HepG2 (cell line): ENCODE data around the gene VILL. TPM values are rescaled to one million over a fixed set of nuclear protein-coding genes. Genes with fewer than 3 reads are reported as not detected.
A peak's percentile ranks its signal among the peaks of the same experiment; 100 is the strongest.

Experiments used
- ATAD3A ChIP-seq: sonication (generic); formaldehyde crosslinking; IDR thresholded peaks from 2 replicates; pipeline ENCODE4 v1.4.0; 2020; ENCODE audit warnings: missing genetic modification reagents
- DNMT1 ChIP-seq: sonication (generic); formaldehyde crosslinking; IDR thresholded peaks from 2 replicates; pipeline ENCODE4 v1.5.1; 2020; ENCODE audit warnings: mild to moderate bottlenecking, missing genetic modification reagents
- EED ChIP-seq: sonication (generic); formaldehyde crosslinking; IDR thresholded peaks from 2 replicates; pipeline ENCODE4 v1.5.0; 2020; ENCODE audit warnings: mild to moderate bottlenecking, missing genetic modification reagents
- GATAD2A ChIP-seq: IDR thresholded peaks from 2 replicates; pipeline ENCODE4 v1.6.1; 2016
- HOXA3 ChIP-seq: sonication (generic); formaldehyde crosslinking; IDR thresholded peaks from 2 replicates; pipeline ENCODE4 v1.5.0; 2020; ENCODE audit warnings: missing genetic modification reagents
- IRX3 ChIP-seq: sonication (generic); formaldehyde crosslinking; IDR thresholded peaks from 2 replicates; pipeline ENCODE4 v1.8.1; 2023; ENCODE audit warnings: mild to moderate bottlenecking, low read depth, missing genetic modification reagents, borderline replicate concordance
- KLF12 ChIP-seq: sonication (generic); formaldehyde crosslinking; IDR thresholded peaks from 2 replicates; pipeline ENCODE4 v1.4.0; 2020; ENCODE audit warnings: missing genetic modification reagents, borderline replicate concordance
- MED1 ChIP-seq: sonication (generic); formaldehyde crosslinking; IDR thresholded peaks from 2 replicates; pipeline ENCODE4 v1.4.0; 2020; ENCODE audit warnings: missing genetic modification reagents
- MEF2D ChIP-seq: sonication (generic); formaldehyde crosslinking; IDR thresholded peaks from 2 replicates; pipeline ENCODE4 v1.5.1; 2020; ENCODE audit warnings: mild to moderate bottlenecking, missing genetic modification reagents
- MIXL1 ChIP-seq: IDR thresholded peaks from 2 replicates; pipeline ENCODE4 v1.6.1; 2016
- MXI1 ChIP-seq: IDR thresholded peaks from 3 replicates; pipeline ENCODE4 v1.6.1; 2012; ENCODE audit warnings: low read depth, low read length, inconsistent platforms, borderline replicate concordance
- NFYC ChIP-seq: IDR thresholded peaks from 2 replicates; pipeline ENCODE4 v1.6.1; 2016; ENCODE audit warnings: missing genetic modification reagents, missing compliant biosample characterization
- RARA ChIP-seq: IDR thresholded peaks from 2 replicates; pipeline ENCODE4 v1.6.1; 2016; ENCODE audit warnings: missing genetic modification reagents, missing compliant biosample characterization
- REL ChIP-seq: sonication (generic); formaldehyde crosslinking; conservative IDR thresholded peaks from 2 replicates; pipeline ENCODE4 v1.8.0; 2022; ENCODE audit warnings: mild to moderate bottlenecking, missing genetic modification reagents, moderate library complexity
- SAP130 ChIP-seq: IDR thresholded peaks from 2 replicates; pipeline ENCODE4 v1.6.1; 2016; ENCODE audit warnings: low read depth
- TGIF2 ChIP-seq: IDR thresholded peaks from 2 replicates; pipeline ENCODE4 v1.6.1; 2016; ENCODE audit warnings: control low read depth, missing compliant biosample characterization
- TRIM24 ChIP-seq: sonication (generic); formaldehyde crosslinking; IDR thresholded peaks from 2 replicates; pipeline ENCODE4 v1.8.0; 2022; ENCODE audit warnings: mild to moderate bottlenecking, missing genetic modification reagents
- YEATS2 ChIP-seq: sonication (generic); formaldehyde crosslinking; IDR thresholded peaks from 2 replicates; pipeline ENCODE4 v1.4.0; 2020; ENCODE audit warnings: missing genetic modification reagents, borderline replicate concordance
- ZBTB21 ChIP-seq: sonication (generic); formaldehyde crosslinking; IDR thresholded peaks from 2 replicates; pipeline ENCODE4 v1.4.0; 2020; ENCODE audit warnings: missing genetic modification reagents
- ZEB1 ChIP-seq: IDR thresholded peaks from 2 replicates; pipeline ENCODE4 v1.6.1; 2012; ENCODE audit warnings: mild to moderate bottlenecking, low read depth, inconsistent platforms; ENCODE audit not compliant: insufficient replicate concordance
- ZFP1 ChIP-seq: IDR thresholded peaks from 2 replicates; pipeline ENCODE4 v1.6.1; 2016
- ZNF138 ChIP-seq: sonication (generic); formaldehyde crosslinking; IDR thresholded peaks from 2 replicates; pipeline ENCODE4 v1.5.0; 2020; ENCODE audit warnings: mild to moderate bottlenecking, low read depth, missing genetic modification reagents
- ZNF263 ChIP-seq: sonication (generic); formaldehyde crosslinking; IDR thresholded peaks from 2 replicates; pipeline ENCODE4 v1.4.0; 2020; ENCODE audit warnings: missing genetic modification reagents
- ZNF264 ChIP-seq: sonication (generic); formaldehyde crosslinking; IDR thresholded peaks from 2 replicates; pipeline ENCODE4 v1.4.0; 2020; ENCODE audit warnings: missing genetic modification reagents
- ZNF629 ChIP-seq: sonication (generic); formaldehyde crosslinking; conservative IDR thresholded peaks from 2 replicates; pipeline ENCODE4 v1.5.0; 2020; ENCODE audit warnings: missing genetic modification reagents
- ZNF660 ChIP-seq: sonication (generic); formaldehyde crosslinking; IDR thresholded peaks from 2 replicates; pipeline ENCODE4 v1.5.1; 2020; ENCODE audit warnings: mild to moderate bottlenecking, low read depth, missing genetic modification reagents, borderline replicate concordance
- polyA plus RNA-seq, 8 experiments: library from polyadenylated mRNA; depleted of rRNA in 3 of 8; stranded (reverse) in 7 of 8; unstranded in 1 of 8; fragments of >200 nt; fragmentation: Illumina TruSeq in 4 of 8; extraction: Trizol in 4 of 8; gene quantifications; 2 replicates each; pipeline versions ENCODE4 v1.2.1 to v1.2.3, GENCODE V29; 2011 to 2016; ENCODE audit warnings: low read depth in 4 of 8, missing spikeins in 1 of 8, mixed read lengths in 1 of 8; ENCODE audit not compliant: insufficient read depth in 1 of 8
- total RNA-seq, 5 experiments: library from RNA; depleted of rRNA; stranded (reverse); fragments of >200 nt; fragmentation: Illumina TruSeq; extraction: Trizol; gene quantifications; 2 replicates each; pipeline ENCODE4 v1.2.3, GENCODE V29; 2016; ENCODE audit warnings: low read depth in 1 of 5
- TF ChIP-seq, protein P1 (sequence below): sonication (generic); formaldehyde crosslinking; IDR thresholded peaks from 2 replicates; pipeline ENCODE4 v1.5.0; 2020; ENCODE audit warnings: missing genetic modification reagents
- TF ChIP-seq, protein P2 (sequence below): sonication (generic); formaldehyde crosslinking; IDR thresholded peaks from 2 replicates; pipeline ENCODE4; 2020; ENCODE audit warnings: missing genetic modification reagents, mild to moderate bottlenecking, borderline replicate concordance
- TF ChIP-seq, protein P3 (sequence below): IDR thresholded peaks from 2 replicates; pipeline ENCODE4 v1.6.1; 2016; ENCODE audit warnings: missing compliant biosample characterization, missing genetic modification reagents, borderline replicate concordance

VILL gene
- total and polyA plus RNA-seq, 2 of the 13 experiments (the other 11 are each of a cell fraction or from before 2014, with no cell fraction given): 3.2 to 5.3 TPM

DNA sequence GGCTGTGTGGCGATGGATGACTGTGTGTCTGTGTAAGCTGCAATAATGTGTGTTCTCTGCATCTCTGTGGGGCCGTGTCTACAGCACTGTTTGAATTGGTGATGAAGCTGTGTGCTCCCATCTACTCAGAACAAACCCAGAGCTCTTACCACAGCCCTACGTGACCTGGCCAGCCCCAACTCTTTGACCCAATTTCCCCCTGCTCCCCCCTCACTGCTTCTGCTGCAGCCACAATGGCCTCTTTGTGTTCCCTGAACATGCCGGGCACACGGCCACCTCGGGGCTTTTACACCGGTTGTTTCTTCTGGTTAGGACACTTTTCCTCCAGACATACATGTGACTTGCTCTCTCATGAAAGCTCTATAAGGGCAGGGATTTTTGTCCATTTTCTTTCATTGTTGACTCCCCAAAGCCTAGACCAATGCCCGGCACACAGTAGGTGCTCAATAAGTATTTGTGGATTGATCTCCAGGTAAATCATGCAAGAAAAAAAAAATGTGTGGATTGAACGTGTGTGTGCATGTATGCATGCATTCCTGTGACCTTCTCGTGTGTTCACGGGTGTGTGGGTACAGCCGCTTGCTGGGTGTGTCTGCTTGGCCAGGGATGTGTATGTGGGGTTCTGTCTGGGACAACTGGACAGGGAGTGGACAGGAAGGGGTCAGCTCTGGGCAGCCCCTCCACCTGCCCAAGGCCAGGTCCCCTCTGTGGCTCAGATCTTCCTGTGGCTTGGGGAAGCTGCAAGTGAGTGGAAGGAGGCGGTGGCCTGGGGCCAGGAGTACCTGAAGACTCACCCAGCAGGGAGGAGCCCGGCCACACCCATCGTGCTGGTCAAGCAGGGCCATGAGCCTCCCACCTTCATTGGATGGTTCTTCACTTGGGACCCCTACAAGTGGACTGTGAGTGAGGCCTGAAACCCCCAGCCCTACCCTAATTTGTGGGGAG, 14.8 kb downstream of the VILL start (continued):
- TF ChIP-seq, protein P1, sequence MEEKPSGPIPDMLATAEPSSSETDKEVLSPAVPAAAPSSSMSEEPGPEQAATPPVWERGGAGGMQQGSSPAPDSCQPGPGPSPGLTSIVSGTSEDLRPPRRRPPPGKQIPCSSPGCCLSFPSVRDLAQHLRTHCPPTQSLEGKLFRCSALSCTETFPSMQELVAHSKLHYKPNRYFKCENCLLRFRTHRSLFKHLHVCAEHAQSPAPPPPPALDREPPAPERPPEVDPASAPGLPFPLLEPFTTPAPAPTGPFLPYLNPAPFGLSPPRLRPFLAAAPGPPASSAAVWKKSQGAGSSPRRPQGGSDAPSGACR (CRISPR knock-in tag): no peak
- TF ChIP-seq MED1 (CRISPR knock-in tag) (peak; percentile 84), YEATS2 (CRISPR knock-in tag) (0 out of 2 replicates have a peak, but pooled peaks have one; percentile 3), ZFP1 (CRISPR knock-in tag) (no peak), IRX3 (CRISPR knock-in tag) (no peak), ZNF660 (CRISPR knock-in tag) (no peak), ZNF264 (CRISPR knock-in tag) (0 out of 2 replicates have a peak, but pooled peaks have one; percentile 58), EED (no peak), ZNF263 (CRISPR knock-in tag) (peak; percentile 75), GATAD2A (CRISPR knock-in tag) (peak; percentile 53), MXI1 (peak; percentile 74; the same call in 1 of the 3 replicates), MEF2D (CRISPR knock-in tag) (no peak), TGIF2 (CRISPR knock-in tag) (no peak), RARA (CRISPR knock-in tag) (peak; percentile 72), MIXL1 (CRISPR knock-in tag) (no peak), HOXA3 (CRISPR knock-in tag) (peak; percentile 77), DNMT1 (CRISPR knock-in tag) (0 out of 2 replicates have a peak, but pooled peaks have one; percentile 39), REL (CRISPR knock-in tag) (no peak), ZNF629 (CRISPR knock-in tag) (no peak), ZBTB21 (CRISPR knock-in tag) (peak; percentile 10; the same call in 1 of the 2 replicates), ZNF138 (CRISPR knock-in tag) (no peak), TRIM24 (CRISPR knock-in tag) (0 out of 2 replicates have a peak, but pooled peaks have one; percentile 25), KLF12 (CRISPR knock-in tag) (no peak), ATAD3A (CRISPR knock-in tag) (no peak), ZEB1 (no peak), SAP130 (CRISPR knock-in tag) (peak; percentile 61), NFYC (no peak)
- TF ChIP-seq, protein P2, sequence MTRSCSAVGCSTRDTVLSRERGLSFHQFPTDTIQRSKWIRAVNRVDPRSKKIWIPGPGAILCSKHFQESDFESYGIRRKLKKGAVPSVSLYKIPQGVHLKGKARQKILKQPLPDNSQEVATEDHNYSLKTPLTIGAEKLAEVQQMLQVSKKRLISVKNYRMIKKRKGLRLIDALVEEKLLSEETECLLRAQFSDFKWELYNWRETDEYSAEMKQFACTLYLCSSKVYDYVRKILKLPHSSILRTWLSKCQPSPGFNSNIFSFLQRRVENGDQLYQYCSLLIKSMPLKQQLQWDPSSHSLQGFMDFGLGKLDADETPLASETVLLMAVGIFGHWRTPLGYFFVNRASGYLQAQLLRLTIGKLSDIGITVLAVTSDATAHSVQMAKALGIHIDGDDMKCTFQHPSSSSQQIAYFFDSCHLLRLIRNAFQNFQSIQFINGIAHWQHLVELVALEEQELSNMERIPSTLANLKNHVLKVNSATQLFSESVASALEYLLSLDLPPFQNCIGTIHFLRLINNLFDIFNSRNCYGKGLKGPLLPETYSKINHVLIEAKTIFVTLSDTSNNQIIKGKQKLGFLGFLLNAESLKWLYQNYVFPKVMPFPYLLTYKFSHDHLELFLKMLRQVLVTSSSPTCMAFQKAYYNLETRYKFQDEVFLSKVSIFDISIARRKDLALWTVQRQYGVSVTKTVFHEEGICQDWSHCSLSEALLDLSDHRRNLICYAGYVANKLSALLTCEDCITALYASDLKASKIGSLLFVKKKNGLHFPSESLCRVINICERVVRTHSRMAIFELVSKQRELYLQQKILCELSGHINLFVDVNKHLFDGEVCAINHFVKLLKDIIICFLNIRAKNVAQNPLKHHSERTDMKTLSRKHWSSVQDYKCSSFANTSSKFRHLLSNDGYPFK (CRISPR knock-in tag): no peak
- TF ChIP-seq, protein P3, sequence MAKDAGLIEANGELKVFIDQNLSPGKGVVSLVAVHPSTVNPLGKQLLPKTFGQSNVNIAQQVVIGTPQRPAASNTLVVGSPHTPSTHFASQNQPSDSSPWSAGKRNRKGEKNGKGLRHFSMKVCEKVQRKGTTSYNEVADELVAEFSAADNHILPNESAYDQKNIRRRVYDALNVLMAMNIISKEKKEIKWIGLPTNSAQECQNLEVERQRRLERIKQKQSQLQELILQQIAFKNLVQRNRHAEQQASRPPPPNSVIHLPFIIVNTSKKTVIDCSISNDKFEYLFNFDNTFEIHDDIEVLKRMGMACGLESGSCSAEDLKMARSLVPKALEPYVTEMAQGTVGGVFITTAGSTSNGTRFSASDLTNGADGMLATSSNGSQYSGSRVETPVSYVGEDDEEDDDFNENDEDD: no peak
